MCF 10A (cell line): ENCODE data around the gene GRAMD1A. TPM values are rescaled to one million over a fixed set of nuclear protein-coding genes. Genes with fewer than 3 reads are reported as not detected.

Source experiments
- BruUV-seq: library from RNA; stranded (reverse); fragments of 400-500 nt; replicated peaks from 2 replicates; lab custom pipeline; 2021; lab: Mats Ljungman, UMichigan
- CTCF ChIA-PET: fragments of 300-600 bp; sonication (Branson Sonifier 250); formaldehyde crosslinking; extraction: SDS; loops from one replicate; lab custom pipeline; 2021; ENCODE audit warnings: antibody characterized with exemption, inconsistent platforms; lab: Yijun Ruan, JAX
- POLR2A ChIA-PET: fragments of 300-600, 350-650 bp; sonication (Branson Sonifier 250); formaldehyde crosslinking; extraction: SDS; loops from one replicate; lab custom pipeline; 2020; ENCODE audit warnings: antibody characterized with exemption, inconsistent platforms; lab: Yijun Ruan, JAX
- DNase-seq: peaks from one replicate; pipeline ENCODE4 v3.0.0-alpha.2; 2018; ENCODE audit not compliant: unreplicated experiment
- H3K27ac Mint-ChIP-seq: one replicate; pipeline ENCODE4 v1.8.0; 2022; ENCODE audit warnings: mild to moderate bottlenecking, low read depth, mixed read lengths; ENCODE audit not compliant: unreplicated experiment
- H3K27me3 Mint-ChIP-seq: one replicate; pipeline ENCODE4 v1.8.0; 2022; ENCODE audit warnings: mixed read lengths; ENCODE audit not compliant: insufficient read depth, unreplicated experiment
- H3K36me3 Mint-ChIP-seq: one replicate; pipeline ENCODE4 v1.8.0; 2022; ENCODE audit warnings: mild to moderate bottlenecking, moderate library complexity, mixed read lengths; ENCODE audit not compliant: insufficient read depth, unreplicated experiment
- H3K4me1 Mint-ChIP-seq: one replicate; pipeline ENCODE4 v1.8.0; 2022; ENCODE audit warnings: mixed read lengths; ENCODE audit not compliant: insufficient read depth, unreplicated experiment
- H3K4me3 Mint-ChIP-seq: one replicate; pipeline ENCODE4 v1.8.0; 2022; ENCODE audit warnings: mild to moderate bottlenecking, moderate library complexity, mixed read lengths; ENCODE audit not compliant: unreplicated experiment
- H3K9me3 Mint-ChIP-seq: one replicate; pipeline ENCODE4 v1.8.0; 2022; ENCODE audit warnings: mixed read lengths; ENCODE audit not compliant: unreplicated experiment
- CTCF ChIP-seq: fragments of 200-600 bp; IDR thresholded peaks from one replicate; pipeline ENCODE4 v1.8.0; 2022; ENCODE audit warnings: antibody characterized with exemption, mild to moderate bottlenecking; ENCODE audit not compliant: unreplicated experiment
- intact Hi-C: fragments of 100-400 bp; cut with micrococcal nuclease; formaldehyde crosslinking; loops from 2 replicates; pipeline ENCODE4 v1.14.1; 2022
- total RNA-seq: library from RNA; stranded (reverse); gene quantifications from 2 replicates; pipeline ENCODE4 v1.2.3, GENCODE V29; 2022

Gene GRAMD1A
- total RNA-seq, 1 experiment from 2014 or later, result 48.1 TPM

GRCh38 chr19:35070471-35070870 lies 70.3 kb downstream of the GRAMD1A start:
- Mint-ChIP-seq H3K4me3 (no peak overlapping the region), H3K27me3 (no peaks in the 10 kb centered on the region), H3K27ac (no peak overlapping the region), H3K36me3 (no peaks in the 10 kb centered on the region), H3K9me3 (no peaks in the 10 kb centered on the region), H3K4me1 (no peaks in the 10 kb centered on the region)
- TF ChIP-seq CTCF, result no peak
- no TSS peak for BruUV-seq
- POLR2A ChIA-PET, result interaction anchor here (0.6 to 2.7 kb wide), 3 partner anchors 46 to 54 kb away, joined by 3 to 12 read pairs (median 3); partner anchors contain the start of gene FXYD3
- intact Hi-C loops, result no loop called here
- CTCF ChIA-PET, result interaction anchor here (0.6 to 3.9 kb wide), 15 partner anchors 12 to 98 kb away, joined by 3 to 38 read pairs (median 4); partner anchors contain the start of gene LGI4
- no peak for DNase-seq

GRCh38 chr19:35073516-35073915 lies 73.4 kb downstream of the GRAMD1A start:
- no peaks in the 10 kb centered on the region for H3K36me3 Mint-ChIP-seq
- no peak for DNase-seq
- CTCF ChIA-PET, result interaction anchor here (1.3 kb wide), 1 partner anchor 16 kb away, joined by 3 read pairs; no protein-coding TSS in a partner anchor
- intact Hi-C loops, result no loop called here
- peaks cover 5% of the 10 kb centered on the region for H3K27me3 Mint-ChIP-seq
- no peak overlapping the region for H3K4me3 Mint-ChIP-seq
- POLR2A ChIA-PET, result no interaction called here
- H3K4me1 Mint-ChIP-seq, result no peaks in the 10 kb centered on the region
- H3K27ac Mint-ChIP-seq, result no peak overlapping the region
- TF ChIP-seq CTCF, result no peak
- no peaks in the 10 kb centered on the region for H3K9me3 Mint-ChIP-seq
- no TSS peak for BruUV-seq

- no peaks in the 10 kb centered on the region for H3K4me1 Mint-ChIP-seq
- no peaks in the 10 kb centered on the region for H3K9me3 Mint-ChIP-seq
- no TSS peak for BruUV-seq
- DNase-seq, result no peak
- ChIA-PET CTCF (interaction anchor here (0.7 to 1.3 kb wide), 2 partner anchors 16 to 106 kb away, joined by 3 read pairs; no protein-coding TSS in a partner anchor), POLR2A (no interaction called here)
- peaks cover 9% of the 10 kb centered on the region for H3K27me3 Mint-ChIP-seq
- intact Hi-C loops, result no loop called here
- H3K4me3 Mint-ChIP-seq, result no peak overlapping the region
- TF ChIP-seq CTCF, result no peak
- H3K27ac Mint-ChIP-seq, result no peak overlapping the region
- no peaks in the 10 kb centered on the region for H3K36me3 Mint-ChIP-seq
Measured at GRCh38 chr19:35073941-35074340, 73.8 kb downstream of the GRAMD1A start.

GRCh38 chr19:35074426-35075201 lies 74.5 kb downstream of the GRAMD1A start:
- ChIA-PET CTCF (interaction anchor here (0.7 to 1.3 kb wide), 4 partner anchors 8 to 107 kb away, joined by 3 to 6 read pairs (median 3); no protein-coding TSS in a partner anchor), POLR2A (no interaction called here)
- no peak overlapping the region for H3K27ac Mint-ChIP-seq
- no peak overlapping the region for H3K4me3 Mint-ChIP-seq
- H3K36me3 Mint-ChIP-seq, result no peaks in the 10 kb centered on the region
- peaks cover 16% of the 10 kb centered on the region for H3K27me3 Mint-ChIP-seq
- no peak for TF ChIP-seq CTCF
- BruUV-seq, result no TSS peak
- no peaks in the 10 kb centered on the region for H3K9me3 Mint-ChIP-seq
- no peaks in the 10 kb centered on the region for H3K4me1 Mint-ChIP-seq
- no peak for DNase-seq
- intact Hi-C loops, result no loop called here
